ENCODE measurements around the gene CHST9.

DNA sequence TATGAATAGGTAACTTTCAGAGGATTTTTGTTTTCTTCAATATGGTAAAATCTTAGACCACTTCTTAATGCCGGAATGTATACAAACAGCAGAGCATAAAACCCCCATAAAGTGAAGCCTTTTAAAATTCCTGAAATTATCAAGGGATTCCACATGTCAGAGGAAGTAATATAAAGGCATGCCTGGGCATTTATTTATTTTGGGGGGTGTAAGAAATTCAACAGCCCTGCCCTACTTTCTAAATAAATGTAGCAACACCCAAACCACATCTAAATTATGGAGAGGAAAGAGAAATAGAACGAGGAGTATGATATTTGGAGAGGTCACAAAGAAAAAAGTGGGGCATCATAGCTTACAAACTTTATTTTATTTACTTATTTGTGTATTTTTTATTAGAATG is 9.9 kb downstream of the CHST9 start:
- TF ChIP-seq, protein P1, sequence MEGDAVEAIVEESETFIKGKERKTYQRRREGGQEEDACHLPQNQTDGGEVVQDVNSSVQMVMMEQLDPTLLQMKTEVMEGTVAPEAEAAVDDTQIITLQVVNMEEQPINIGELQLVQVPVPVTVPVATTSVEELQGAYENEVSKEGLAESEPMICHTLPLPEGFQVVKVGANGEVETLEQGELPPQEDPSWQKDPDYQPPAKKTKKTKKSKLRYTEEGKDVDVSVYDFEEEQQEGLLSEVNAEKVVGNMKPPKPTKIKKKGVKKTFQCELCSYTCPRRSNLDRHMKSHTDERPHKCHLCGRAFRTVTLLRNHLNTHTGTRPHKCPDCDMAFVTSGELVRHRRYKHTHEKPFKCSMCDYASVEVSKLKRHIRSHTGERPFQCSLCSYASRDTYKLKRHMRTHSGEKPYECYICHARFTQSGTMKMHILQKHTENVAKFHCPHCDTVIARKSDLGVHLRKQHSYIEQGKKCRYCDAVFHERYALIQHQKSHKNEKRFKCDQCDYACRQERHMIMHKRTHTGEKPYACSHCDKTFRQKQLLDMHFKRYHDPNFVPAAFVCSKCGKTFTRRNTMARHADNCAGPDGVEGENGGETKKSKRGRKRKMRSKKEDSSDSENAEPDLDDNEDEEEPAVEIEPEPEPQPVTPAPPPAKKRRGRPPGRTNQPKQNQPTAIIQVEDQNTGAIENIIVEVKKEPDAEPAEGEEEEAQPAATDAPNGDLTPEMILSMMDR (IDR thresholded peaks at IDR 0.05): no peak
- no peak for TF ChIP-seq POLR2A (IDR thresholded peaks at IDR 0.05)

Data from adrenal gland (tissue), 5 donors.